HG02973 (cell line): ENCODE results near the gene SRP9.
"Not testable (repeated sequence)": the region's sequence is repeated elsewhere in the genome, so short reads cannot be mapped to it uniquely, and the experiment has no call there.

Source experiments
- ATAC-seq: cut with Tn5 transposase; IDR thresholded peaks from one replicate; pipeline ENCODE4 v1.9.1; 2021; ENCODE audit warnings: moderate library complexity; ENCODE audit not compliant: unreplicated experiment

Gene SRP9

DNA sequence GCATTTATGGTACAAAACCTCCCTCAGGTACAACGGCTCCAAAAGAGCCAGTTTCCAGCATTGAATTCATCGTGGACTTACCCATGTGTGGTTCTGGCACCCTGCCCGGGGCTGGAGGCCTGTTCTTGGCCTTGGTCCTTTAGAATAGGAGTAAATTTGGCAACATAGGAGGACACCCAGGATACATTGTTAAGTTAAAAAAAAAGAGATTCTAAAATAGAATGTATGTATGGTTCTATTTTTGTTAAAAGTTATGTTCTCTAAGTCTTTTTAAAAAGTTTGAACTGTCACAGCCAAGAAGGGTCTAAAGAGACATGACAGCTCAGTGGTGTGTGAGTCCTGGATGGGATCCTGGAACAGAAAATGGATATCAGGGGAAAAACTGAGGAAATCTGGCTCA is 58.2 kb downstream of the SRP9 start:
- no peak for ATAC-seq

DNA sequence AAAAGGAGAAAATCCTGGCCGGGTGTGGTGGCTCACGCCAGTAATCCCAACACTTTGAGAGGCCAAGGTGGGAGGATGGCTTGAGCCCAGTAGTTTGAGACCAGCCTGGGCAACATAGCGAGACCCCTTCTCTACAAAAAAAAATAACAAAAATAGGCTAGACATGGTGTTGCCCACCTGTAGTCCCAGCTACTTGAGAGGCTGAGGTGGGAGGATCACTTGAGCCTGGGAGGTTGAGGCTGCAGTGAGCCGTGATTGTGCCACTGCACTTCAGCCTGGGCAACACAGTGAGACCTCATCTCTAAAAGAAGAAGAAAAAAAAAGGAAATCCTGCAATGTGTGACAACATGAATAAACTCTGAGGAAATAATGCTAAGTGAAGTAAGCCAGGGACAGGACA is 58.7 kb downstream of the SRP9 start:
- not testable (repeated sequence) for ATAC-seq

DNA sequence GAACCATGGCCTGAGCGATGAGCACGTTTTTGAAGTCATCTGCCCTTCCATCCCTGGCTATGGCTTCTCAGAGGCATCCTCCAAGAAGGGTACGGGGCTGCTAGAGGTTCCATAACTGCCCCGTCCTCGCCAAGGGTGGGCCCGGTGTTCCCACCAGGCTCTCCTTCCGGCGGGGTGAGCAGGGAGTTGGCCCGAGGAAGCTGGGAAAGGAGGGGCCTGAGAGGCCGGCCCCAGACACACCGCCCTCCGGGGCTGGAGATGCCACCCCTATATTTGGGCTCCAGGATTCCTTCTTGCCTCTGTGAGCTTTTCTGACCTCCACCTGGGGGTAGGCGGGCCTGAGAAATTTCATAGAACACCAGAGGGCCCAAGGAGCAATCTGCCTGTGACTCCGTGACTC is 61.2 kb downstream of the SRP9 start:
- ATAC-seq = no peak
